ENCODE results near the gene SH3BGRL2. TPM values are rescaled to one million over a fixed set of nuclear protein-coding genes. Genes with fewer than 3 reads are reported as not detected.
A peak's percentile ranks its signal among the peaks of the same experiment; 100 is the strongest.

SH3BGRL2 gene
- total RNA-seq, 1 experiment from 2014 or later = 13.8 TPM

- H3K9me3 Mint-ChIP-seq = no peaks in the 10 kb centered on the region
- no peaks in the 10 kb centered on the region for H3K36me3 Mint-ChIP-seq
- no peak overlapping the region for H3K27ac Mint-ChIP-seq
- peak; percentile 54 for DNase-seq (ENCODE audit: low spot score)
- TF ChIP-seq HMGXB4 (CRISPR knock-in tag; IDR thresholded peaks at IDR 0.05) (no peak), CTCF (IDR thresholded peaks at IDR 0.05) (peak; percentile 52; the same call in 1 of the 2 replicates)
- POLR2A ChIA-PET = no interaction called here
- peak; percentile 81 for ATAC-seq
- H3K4me1 Mint-ChIP-seq = peaks cover 11% of the 10 kb centered on the region
- CTCF ChIA-PET = interaction anchor here (0.6 to 2.7 kb wide), 18 partner anchors 11 to 549 kb away, joined by 3 to 18 read pairs (median 3); no protein-coding TSS in a partner anchor
- no peak overlapping the region for H3K4me3 Mint-ChIP-seq
- H3K27me3 Mint-ChIP-seq (ENCODE audit: low read depth) = no peaks in the 10 kb centered on the region; the same call in 1 of the 2 replicates
Measured at GRCh38 chr6:79713701-79714322, 82.7 kb downstream of the SH3BGRL2 start.

GRCh38 chr6:79717989-79718388, 86.9 kb downstream of the SH3BGRL2 start:
- peaks cover 11% of the 10 kb centered on the region for H3K4me1 Mint-ChIP-seq
- no peak overlapping the region for H3K27ac Mint-ChIP-seq
- no peak for TF ChIP-seq FOXK1 (CRISPR knock-in tag; IDR thresholded peaks at IDR 0.05)
- no peak for TF ChIP-seq KAT7 (CRISPR knock-in tag; IDR thresholded peaks at IDR 0.05; ENCODE audit: borderline replicate concordance)
- no peak for TF ChIP-seq FOXP1 (CRISPR knock-in tag; IDR thresholded peaks at IDR 0.05; ENCODE audit: borderline replicate concordance)
- TF ChIP-seq ERG (CRISPR knock-in tag; IDR thresholded peaks at IDR 0.05) = no peak
- TF ChIP-seq PREB (CRISPR knock-in tag; IDR thresholded peaks at IDR 0.05; ENCODE audit: borderline replicate concordance) = no peak
- TF ChIP-seq HMGA2 (CRISPR knock-in tag; IDR thresholded peaks at IDR 0.05) = no peak
- TF ChIP-seq E2F1 (CRISPR knock-in tag; IDR thresholded peaks at IDR 0.05) = no peak
- TF ChIP-seq CREM (CRISPR knock-in tag; IDR thresholded peaks at IDR 0.05) = no peak
- TF ChIP-seq JAZF1 (CRISPR knock-in tag; IDR thresholded peaks at IDR 0.05) = no peak
- TF ChIP-seq ZNF532 (CRISPR knock-in tag; IDR thresholded peaks at IDR 0.05; ENCODE audit: borderline replicate concordance) = no peak
- no peak for TF ChIP-seq AR (CRISPR knock-in tag; IDR thresholded peaks at IDR 0.05)
- no peak for TF ChIP-seq ATF6 (CRISPR knock-in tag; IDR thresholded peaks at IDR 0.05)
- TF ChIP-seq ZNF423 (CRISPR knock-in tag; IDR thresholded peaks at IDR 0.05) = no peak
- TF ChIP-seq GRHL2 (CRISPR knock-in tag; IDR thresholded peaks at IDR 0.05; ENCODE audit: insufficient replicate concordance, severe bottlenecking) = no peak
- no peak for TF ChIP-seq SP1 (CRISPR knock-in tag; conservative IDR thresholded peaks at IDR 0.05)
- no peak overlapping the region for H3K4me3 Mint-ChIP-seq
- ChIA-PET CTCF (no interaction called here), POLR2A (no interaction called here)
- H3K36me3 Mint-ChIP-seq = no peaks in the 10 kb centered on the region
- H3K27me3 Mint-ChIP-seq (ENCODE audit: low read depth) = no peaks in the 10 kb centered on the region; the same call in 1 of the 2 replicates
- DNase-seq (ENCODE audit: low spot score) = no peak
- no peak for ATAC-seq
- H3K9me3 Mint-ChIP-seq = no peaks in the 10 kb centered on the region
